GM12872 (cell line): ENCODE measurements around the gene NEDD4L.

ENCODE experiments used
- CTCF ChIP-seq: IDR thresholded peaks from 3 replicates; pipeline ENCODE4 v1.5.1; 2011; ENCODE audit warnings: low read depth, mild to moderate bottlenecking, low read length, moderate library complexity; ENCODE audit not compliant: insufficient read depth

NEDD4L gene

DNA sequence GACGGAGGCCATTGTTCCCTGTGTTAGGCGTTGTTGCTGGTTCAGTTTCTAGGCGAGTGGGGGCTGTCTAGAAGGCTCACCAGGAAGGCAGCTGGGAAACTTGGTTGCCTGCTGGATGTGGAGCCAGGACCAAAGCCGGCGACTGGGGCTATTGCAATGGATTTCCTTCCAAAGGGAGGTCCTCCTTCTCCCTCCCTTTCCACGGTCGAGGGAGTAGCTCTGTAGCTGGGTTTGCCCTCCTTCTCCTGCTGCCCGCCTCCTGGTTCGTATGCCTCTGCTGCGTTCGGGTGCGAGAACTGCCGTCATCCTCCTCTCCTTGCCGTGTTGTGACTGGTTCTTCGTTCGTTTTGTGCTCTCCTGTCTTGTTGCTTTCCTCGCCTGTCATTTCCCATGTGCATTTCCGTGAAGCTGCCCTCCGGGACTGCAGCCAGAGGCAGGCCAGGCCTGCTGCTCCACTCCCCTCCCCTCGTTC lies 203.4 kb downstream of the NEDD4L start:
- no peak for TF ChIP-seq CTCF

- no peak for TF ChIP-seq CTCF
These were observed 205.7 kb downstream of the NEDD4L start for GRCh38 chr18:58249712-58250111.

GRCh38 chr18:58251416-58251815 lies 207.4 kb downstream of the NEDD4L start:
- no peak for TF ChIP-seq CTCF

DNA sequence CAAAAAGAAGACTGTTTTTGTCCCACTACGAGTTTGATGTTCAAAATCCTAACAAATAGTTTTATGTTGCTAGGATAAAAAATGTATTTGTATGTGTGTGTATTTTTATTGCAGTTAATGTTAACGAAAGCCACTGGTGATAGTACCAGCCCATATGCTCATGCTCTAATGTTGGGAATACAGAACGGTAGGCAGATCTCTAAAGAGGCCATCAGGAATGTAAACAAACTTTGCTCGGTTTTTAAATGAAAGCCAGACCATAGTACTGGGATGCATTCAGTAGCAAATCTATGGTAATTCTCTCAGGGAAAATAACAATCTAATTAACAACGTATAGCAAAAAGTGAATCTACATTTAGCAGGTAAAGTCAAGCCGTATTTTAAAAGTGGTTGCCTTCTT lies 208.1 kb downstream of the NEDD4L start:
- no peak for TF ChIP-seq CTCF

- TF ChIP-seq CTCF = no peak
These were observed 209.3 kb downstream of the NEDD4L start for GRCh38 chr18:58253318-58253717.

DNA sequence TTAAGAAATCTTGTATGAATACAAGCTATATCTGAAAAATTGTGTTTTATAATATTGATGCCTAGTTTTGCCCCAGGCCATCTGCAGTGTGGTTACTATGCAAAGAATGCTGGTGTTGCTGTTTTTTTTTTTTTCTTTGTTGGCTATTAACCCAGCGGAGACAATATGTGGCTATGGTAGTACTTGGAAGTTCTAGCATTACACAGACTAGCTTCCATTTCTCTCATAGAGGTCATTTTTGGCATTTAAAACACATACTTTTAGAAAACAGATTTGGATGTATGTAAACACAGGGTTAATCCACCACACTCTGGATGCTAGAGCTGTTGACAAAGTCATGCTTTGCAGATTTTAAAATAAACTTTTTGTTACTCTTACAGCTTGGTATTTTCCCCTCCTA lies 209.8 kb downstream of the NEDD4L start:
- no peak for TF ChIP-seq CTCF

DNA sequence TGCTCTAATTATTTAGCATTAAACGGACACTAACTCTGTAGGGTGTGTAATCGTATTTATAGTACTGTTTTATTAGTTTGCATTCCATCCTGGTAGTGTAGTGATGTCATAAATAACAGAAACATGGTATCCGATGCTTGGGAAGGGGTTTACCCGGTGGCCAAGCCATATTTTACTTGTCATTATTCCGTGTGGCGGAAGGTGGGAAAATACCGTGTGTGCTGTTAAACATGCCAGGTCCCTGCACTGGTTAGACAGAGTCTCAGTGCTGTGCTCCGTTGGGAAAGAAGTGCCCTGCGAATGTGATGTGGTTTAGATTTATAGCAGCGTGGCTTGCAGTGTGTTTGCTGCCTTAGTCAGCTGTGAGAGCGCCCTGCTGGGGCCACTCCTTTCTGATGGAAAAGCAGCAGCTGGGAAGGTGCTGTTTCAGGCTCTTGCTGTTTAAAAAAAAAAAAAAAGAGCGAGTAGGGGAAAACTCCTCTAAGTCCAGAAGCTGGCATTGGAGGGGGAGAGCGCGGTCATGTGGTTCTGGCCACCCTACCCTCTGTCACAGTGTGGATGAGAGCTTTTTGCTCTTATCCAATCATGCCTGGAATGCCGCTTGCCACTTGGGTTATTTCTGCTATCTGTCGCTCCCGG lies 211.0 kb downstream of the NEDD4L start:
- no peak for TF ChIP-seq CTCF
